Liver (tissue), 9 donors: ENCODE measurements around the gene ATG2A. TPM values are rescaled to one million over a fixed set of nuclear protein-coding genes. Genes with fewer than 3 reads are reported as not detected.

ENCODE experiments used
- DNase-seq: peaks from one replicate; pipeline ENCODE4 v3.0.0-alpha.2; 2017; ENCODE audit warnings: low spot score
- H3K27ac ChIP-seq, 2 donors: one replicate each; pipeline ENCODE4 v1.7.0; 2013; ENCODE audit warnings: inconsistent platforms in 2 of 2, low read length in 2 of 2, control low read depth in 1 of 2, low read depth in 1 of 2, mild to moderate bottlenecking in 1 of 2
- H3K27me3 ChIP-seq, 4 donors: one replicate each; pipeline versions ENCODE4 v1.6.1 to v1.7.0; 2013; ENCODE audit warnings: low read length in 3 of 4, inconsistent platforms in 1 of 4, mild to moderate bottlenecking in 1 of 4, moderate library complexity in 1 of 4; ENCODE audit not compliant: control insufficient read depth in 4 of 4, insufficient read depth in 4 of 4
- H3K36me3 ChIP-seq, 4 donors: one replicate each; pipeline versions ENCODE4 v1.6.1 to v1.7.0; 2013; ENCODE audit warnings: low read length in 3 of 4, mild to moderate bottlenecking in 3 of 4, low read depth in 1 of 4, moderate library complexity in 1 of 4; ENCODE audit not compliant: control insufficient read depth in 4 of 4, insufficient read depth in 3 of 4
- H3K4me1 ChIP-seq, 4 donors: one replicate each; pipeline versions ENCODE4 v1.6.1 to v1.7.0; 2013; ENCODE audit warnings: low read length in 3 of 4, mild to moderate bottlenecking in 3 of 4, moderate library complexity in 1 of 4; ENCODE audit not compliant: control insufficient read depth in 4 of 4, insufficient read depth in 4 of 4
- H3K4me3 ChIP-seq, 3 donors: one replicate each; pipeline versions ENCODE4 v1.6.1 to v1.7.0; 2013; ENCODE audit warnings: low read length in 3 of 3, control low read depth in 1 of 3, low read depth in 1 of 3, mild to moderate bottlenecking in 1 of 3
- H3K9ac ChIP-seq, 2 donors: one replicate each; pipeline ENCODE4 v1.7.0; 2013; ENCODE audit warnings: low read length in 2 of 2, mild to moderate bottlenecking in 2 of 2, moderate library complexity in 2 of 2, control low read depth in 1 of 2, low read depth in 1 of 2
- H3K9me3 ChIP-seq, 4 donors: one replicate each; pipeline versions ENCODE4 v1.6.1 to v1.7.0; 2013; ENCODE audit warnings: low read length in 3 of 4; ENCODE audit not compliant: control insufficient read depth in 4 of 4
- ATF3 ChIP-seq: IDR thresholded peaks from 2 replicates; pipeline ENCODE4 v1.6.1; 2016; ENCODE audit warnings: antibody characterized with exemption
- CTCF ChIP-seq: fragments of 150-350 bp; IDR thresholded peaks from 2 replicates; pipeline ENCODE4 v1.5.1; 2017; ENCODE audit warnings: improper control_type of control experiment, low read depth, low read length; ENCODE audit not compliant: missing input control
- FOXA1 ChIP-seq: IDR thresholded peaks from 2 replicates; pipeline ENCODE4 v1.6.1; 2016; ENCODE audit warnings: antibody characterized with exemption
- FOXA2 ChIP-seq: IDR thresholded peaks from 2 replicates; pipeline ENCODE4 v1.6.1; 2016; ENCODE audit warnings: antibody characterized with exemption
- GABPA ChIP-seq, 2 donors: IDR thresholded peaks in 1 of 2; conservative IDR thresholded peaks in 1 of 2; 2 replicates each; pipeline ENCODE4 v1.6.1; 2016; ENCODE audit warnings: antibody characterized with exemption in 2 of 2, mild to moderate bottlenecking in 1 of 2, moderate library complexity in 1 of 2
- HNF4G ChIP-seq: IDR thresholded peaks from 2 replicates; pipeline ENCODE4 v1.6.1; 2016; ENCODE audit warnings: antibody characterized with exemption
- JUND ChIP-seq, 2 donors: IDR thresholded peaks; 2 replicates each; pipeline ENCODE4 v1.6.1; 2016; ENCODE audit warnings: antibody characterized with exemption in 2 of 2
- MAX ChIP-seq: IDR thresholded peaks from 2 replicates; pipeline ENCODE4 v1.6.1; 2016; ENCODE audit warnings: antibody characterized with exemption
- NR2F2 ChIP-seq: IDR thresholded peaks from 2 replicates; pipeline ENCODE4 v1.6.1; 2016; ENCODE audit warnings: antibody characterized with exemption
- RAD21 ChIP-seq, 2 donors: IDR thresholded peaks; 2 replicates each; pipeline ENCODE4 v1.6.1; 2016; ENCODE audit warnings: antibody characterized with exemption in 2 of 2, mild to moderate bottlenecking in 2 of 2
- REST ChIP-seq: IDR thresholded peaks from 2 replicates; pipeline ENCODE4 v1.6.1; 2016; ENCODE audit warnings: antibody characterized with exemption, mild to moderate bottlenecking
- SP1 ChIP-seq: IDR thresholded peaks from 2 replicates; pipeline ENCODE4 v1.6.1; 2018; ENCODE audit warnings: antibody characterized with exemption, mild to moderate bottlenecking
- TAF1 ChIP-seq: conservative IDR thresholded peaks from 2 replicates; pipeline ENCODE4 v1.6.1; 2016; ENCODE audit warnings: antibody characterized with exemption, mild to moderate bottlenecking
- YY1 ChIP-seq: IDR thresholded peaks from 2 replicates; pipeline ENCODE4 v1.6.1; 2016; ENCODE audit warnings: antibody characterized with exemption, mild to moderate bottlenecking
- WGBS: extraction: QIAGEN DNeasy Blood & Tissue Kit; methylation state at CpG from one replicate; pipeline ENCODE4 v1.1.7; 2013; 5-methylcytosine and 5-hydroxymethylcytosine counted together
- polyA plus RNA-seq, 2 donors: library from polyadenylated mRNA; stranded (reverse) in 1 of 2; unstranded in 1 of 2; fragments of 200-250 nt in 1 of 2; fragments of >200 nt in 1 of 2; fragmentation: Nextera tagmentation in 1 of 2; extraction: Ambion mirVana in 1 of 2; gene quantifications; one replicate each; pipeline versions ENCODE4 v1.2.1 to v1.2.3, GENCODE V29; 2013 to 2015
- total RNA-seq, 2 donors: library from RNA; depleted of rRNA; stranded (reverse); fragments of >200 nt; gene quantifications; one replicate each; pipeline ENCODE4 v1.2.3, GENCODE V29; 2014
- donor health status: healthy.
- donor health status: healthy.
- donor health status: healthy.
- donor health status: healthy.
- donor health status: healthy.

ATG2A gene
- total and polyA plus RNA-seq, 4 donors = 15.6 to 34.1 (median 23.0) TPM

- DNase-seq = no peak
- H3K27me3 ChIP-seq = no peaks in the 10 kb centered on the region
- peaks cover 5 to 49% (median 20%) of the 10 kb centered on the region in 4 donors for H3K36me3 ChIP-seq
- H3K9me3 ChIP-seq = no peaks in the 10 kb centered on the region
- no peak overlapping the region for H3K9ac ChIP-seq
- no peak overlapping the region for H3K27ac ChIP-seq
- H3K4me3 ChIP-seq = no peak overlapping the region
- no peaks in the 10 kb centered on the region for H3K4me1 ChIP-seq
- WGBS = 96% methylated on average over 12 of the region's 12 CpGs
- no peak for TF ChIP-seq FOXA2
- no peak for TF ChIP-seq ATF3
- TF ChIP-seq GABPA (IDR thresholded peaks at IDR 0.05 in 1 of 2, conservative IDR thresholded peaks at IDR 0.05 in 1 of 2) = no peak
- TF ChIP-seq REST = no peak
- TF ChIP-seq CTCF = no peak
- TF ChIP-seq MAX = no peak
- TF ChIP-seq TAF1 = no peak
- TF ChIP-seq SP1 = no peak
- TF ChIP-seq JUND (IDR thresholded peaks at IDR 0.05) = no peak
- no peak for TF ChIP-seq NR2F2
- no peak for TF ChIP-seq YY1
- TF ChIP-seq FOXA1 = no peak
- TF ChIP-seq HNF4G = no peak
Observed at GRCh38 chr11:64933213-64933934, 16.4 kb upstream of the ATG2A start.

- H3K9me3 ChIP-seq = no peaks in the 10 kb centered on the region
- DNase-seq = no peak
- no peaks in the 10 kb centered on the region for H3K4me1 ChIP-seq
- no peak overlapping the region for H3K27ac ChIP-seq
- no peak overlapping the region for H3K4me3 ChIP-seq
- H3K9ac ChIP-seq = no peak overlapping the region
- no peak for TF ChIP-seq RAD21 (IDR thresholded peaks at IDR 0.05)
- TF ChIP-seq HNF4G = no peak
- TF ChIP-seq FOXA1 = no peak
- no peaks in the 10 kb centered on the region for H3K27me3 ChIP-seq
- 90% methylated on average over 5 of the region's 5 CpGs for WGBS
- H3K36me3 ChIP-seq = peaks cover 5 to 49% (median 20%) of the 10 kb centered on the region in 4 donors
Observed at GRCh38 chr11:64932324-64932723, 15.3 kb upstream of the ATG2A start.
